ENCODE measurements around the gene SMO.

DNA sequence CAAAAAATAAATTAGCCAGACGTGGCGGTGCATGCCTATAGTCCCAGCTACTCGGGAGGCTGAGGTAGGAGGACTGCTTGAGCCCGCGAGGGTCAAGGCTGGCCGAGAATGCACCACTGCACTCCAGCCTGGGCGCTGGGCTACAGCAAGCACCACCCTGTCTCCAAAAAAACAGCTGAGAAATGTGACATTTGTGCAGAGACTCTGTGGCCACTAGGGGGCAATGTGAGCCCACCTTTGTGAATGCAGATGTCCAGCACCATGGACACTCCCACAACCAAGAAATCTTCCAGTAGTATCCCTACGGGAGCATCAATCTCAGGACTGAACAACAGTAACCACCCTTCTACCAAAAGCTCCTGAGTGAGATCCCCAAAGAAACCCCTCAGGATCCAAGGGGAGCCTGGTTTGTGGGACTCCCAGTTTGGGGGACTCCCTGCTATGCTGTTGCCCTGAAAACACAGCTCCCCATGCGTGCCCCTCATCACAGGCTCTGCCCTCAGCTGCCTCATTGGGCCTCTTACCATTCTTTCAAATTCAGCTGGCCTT, 30.2 kb downstream of the SMO start:
- TF ChIP-seq HIVEP1 (CRISPR knock-in tag; IDR thresholded peaks at IDR 0.05) (no peak), TAF1 (IDR thresholded peaks at IDR 0.05; ENCODE audit: control insufficient read depth, extremely low read depth, insufficient read depth, low read length, severe bottlenecking) (no peak), POLR2AphosphoS5 (IDR thresholded peaks at IDR 0.05; ENCODE audit: control insufficient read depth, insufficient read depth, low read depth, low read length) (no peak), PHB2 (IDR thresholded peaks at IDR 0.05; ENCODE audit: low read depth) (no peak)

Data from K562 (cell line).